ENCODE measurements around the gene RASSF8. TPM values are rescaled to one million over a fixed set of nuclear protein-coding genes. Genes with fewer than 3 reads are reported as not detected.
A peak's percentile ranks its signal among the peaks of the same experiment; 100 is the strongest.

The RASSF8 gene
- total RNA-seq, 4 donors from 2014 or later, result 3.6 to 15.1 (median 8.8) TPM

DNA sequence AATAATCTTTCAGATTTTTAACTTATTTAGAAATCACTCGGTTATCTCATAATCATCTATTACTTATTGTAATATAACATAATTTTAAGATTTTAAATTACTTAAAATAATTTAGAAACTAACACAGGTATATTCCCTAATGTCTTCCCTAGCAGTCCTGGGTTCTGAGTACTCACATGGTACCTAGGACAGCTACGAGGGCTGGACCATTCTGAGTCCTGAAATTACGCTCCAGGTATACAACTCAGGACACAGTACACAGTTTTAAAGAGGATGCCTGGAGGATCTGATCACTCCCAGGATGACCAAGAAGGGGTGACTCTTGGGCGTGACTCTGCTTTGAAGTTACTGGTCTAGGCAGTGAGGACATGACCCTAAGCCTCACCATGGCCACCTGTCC, 9.1 kb upstream of the RASSF8 start:
- Histone ChIP-seq H3K4me3 (no peak overlapping the region), H3K27ac (no peak overlapping the region), H3K36me3 (no peaks in the 10 kb centered on the region), H3K9me3 (no peaks in the 10 kb centered on the region), H3K4me1 (no peaks in the 10 kb centered on the region), H3K27me3 (no peaks in the 10 kb centered on the region)
- WGBS, 2 donors, result 69 to 95% methylated on average over 3 to 4 of the region's 4 CpGs
- intact Hi-C loops (cut with DNase I), result no loop called here
- DNase-seq, result no peak
- TF ChIP-seq, protein P1, sequence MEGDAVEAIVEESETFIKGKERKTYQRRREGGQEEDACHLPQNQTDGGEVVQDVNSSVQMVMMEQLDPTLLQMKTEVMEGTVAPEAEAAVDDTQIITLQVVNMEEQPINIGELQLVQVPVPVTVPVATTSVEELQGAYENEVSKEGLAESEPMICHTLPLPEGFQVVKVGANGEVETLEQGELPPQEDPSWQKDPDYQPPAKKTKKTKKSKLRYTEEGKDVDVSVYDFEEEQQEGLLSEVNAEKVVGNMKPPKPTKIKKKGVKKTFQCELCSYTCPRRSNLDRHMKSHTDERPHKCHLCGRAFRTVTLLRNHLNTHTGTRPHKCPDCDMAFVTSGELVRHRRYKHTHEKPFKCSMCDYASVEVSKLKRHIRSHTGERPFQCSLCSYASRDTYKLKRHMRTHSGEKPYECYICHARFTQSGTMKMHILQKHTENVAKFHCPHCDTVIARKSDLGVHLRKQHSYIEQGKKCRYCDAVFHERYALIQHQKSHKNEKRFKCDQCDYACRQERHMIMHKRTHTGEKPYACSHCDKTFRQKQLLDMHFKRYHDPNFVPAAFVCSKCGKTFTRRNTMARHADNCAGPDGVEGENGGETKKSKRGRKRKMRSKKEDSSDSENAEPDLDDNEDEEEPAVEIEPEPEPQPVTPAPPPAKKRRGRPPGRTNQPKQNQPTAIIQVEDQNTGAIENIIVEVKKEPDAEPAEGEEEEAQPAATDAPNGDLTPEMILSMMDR (IDR thresholded peaks at IDR 0.05), result no peak
- no peak for TF ChIP-seq POLR2A (IDR thresholded peaks at IDR 0.05)

DNA sequence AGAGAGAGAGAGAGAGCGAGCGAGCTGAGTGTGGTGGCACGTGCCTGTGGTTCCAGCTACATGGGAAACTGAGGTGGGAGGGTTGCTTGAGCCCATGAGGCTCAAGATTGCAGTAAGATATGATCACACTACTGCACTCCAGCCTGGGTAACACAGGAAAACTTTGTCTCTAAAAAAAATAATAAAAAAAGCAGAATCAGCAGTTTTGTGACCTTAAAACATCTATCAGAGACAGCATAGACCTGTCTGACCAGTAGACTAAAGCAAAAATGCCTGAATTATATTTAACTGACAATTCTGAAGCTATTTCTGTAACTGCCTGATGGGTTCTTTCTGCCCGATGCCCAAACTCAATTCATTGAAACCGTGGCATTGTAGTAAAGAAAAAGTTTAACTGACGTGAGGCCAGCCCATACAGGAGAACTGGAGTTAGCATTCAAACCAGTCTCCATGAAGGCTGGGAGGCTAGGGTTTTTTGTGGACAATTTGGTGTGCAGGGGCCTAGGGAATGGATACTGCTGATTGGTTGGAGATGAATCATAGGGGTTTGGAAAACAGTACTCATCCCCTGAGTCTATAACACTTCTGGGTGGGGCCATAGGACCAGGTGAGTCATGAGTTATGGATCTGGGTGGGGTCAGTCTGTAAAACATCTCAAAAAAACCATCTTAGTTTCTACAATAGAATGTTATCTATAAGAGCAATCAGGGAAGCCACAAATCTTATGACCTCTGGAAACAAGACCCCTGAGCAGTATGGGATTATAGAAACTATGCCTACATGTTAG, 8.0 kb upstream of the RASSF8 start:
- H3K9me3 ChIP-seq, result no peaks in the 10 kb centered on the region
- no peak overlapping the region for H3K4me3 ChIP-seq
- no peaks in the 10 kb centered on the region for H3K27me3 ChIP-seq
- intact Hi-C loops (cut with DNase I), result no loop called here
- H3K36me3 ChIP-seq, result no peaks in the 10 kb centered on the region
- no peak overlapping the region for H3K27ac ChIP-seq
- no peaks in the 10 kb centered on the region for H3K4me1 ChIP-seq
- WGBS, 2 donors, result 97 to 100% methylated on average over 5 to 6 of the region's 6 CpGs
- TF ChIP-seq, protein P1 (IDR thresholded peaks at IDR 0.05), result no peak
- no peak for TF ChIP-seq POLR2A (IDR thresholded peaks at IDR 0.05)
- no peak for DNase-seq

DNA sequence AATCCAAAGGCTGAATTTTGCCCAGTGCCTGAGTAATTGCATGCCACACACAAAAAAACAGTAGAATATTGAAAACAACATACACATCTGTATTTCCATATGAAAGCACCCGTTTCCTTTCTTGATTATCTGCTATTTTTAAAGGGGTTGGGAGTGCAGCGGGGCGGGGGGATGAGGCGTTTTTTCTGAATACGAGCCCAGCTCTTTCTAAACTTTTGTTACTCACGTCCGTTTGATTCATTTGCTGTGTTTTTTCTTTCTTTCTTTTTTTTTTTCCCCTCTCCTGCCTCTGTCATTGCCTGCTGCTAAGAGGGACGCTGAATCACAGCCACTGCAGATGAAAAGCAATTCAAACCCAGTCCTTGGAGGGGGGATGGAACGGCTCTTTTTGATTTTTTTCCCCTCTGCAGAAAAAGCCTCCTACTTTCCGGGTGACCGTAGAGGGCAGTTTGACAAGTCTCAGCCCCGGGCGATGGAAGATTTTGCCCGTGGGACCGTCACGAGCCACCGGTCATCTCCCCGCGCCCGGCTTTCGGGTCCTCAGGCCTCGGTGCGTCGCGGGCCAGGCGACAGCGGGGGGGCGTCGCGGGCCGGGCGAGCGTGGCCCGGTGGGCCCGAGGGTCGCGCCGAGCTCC, 572 bp upstream of the RASSF8 start:
- intact Hi-C loops (cut with DNase I), result no loop called here
- DNase-seq, result no peak
- WGBS, 2 donors, result 0 to 1% methylated on average over 8 to 18 of the region's 38 CpGs

DNA sequence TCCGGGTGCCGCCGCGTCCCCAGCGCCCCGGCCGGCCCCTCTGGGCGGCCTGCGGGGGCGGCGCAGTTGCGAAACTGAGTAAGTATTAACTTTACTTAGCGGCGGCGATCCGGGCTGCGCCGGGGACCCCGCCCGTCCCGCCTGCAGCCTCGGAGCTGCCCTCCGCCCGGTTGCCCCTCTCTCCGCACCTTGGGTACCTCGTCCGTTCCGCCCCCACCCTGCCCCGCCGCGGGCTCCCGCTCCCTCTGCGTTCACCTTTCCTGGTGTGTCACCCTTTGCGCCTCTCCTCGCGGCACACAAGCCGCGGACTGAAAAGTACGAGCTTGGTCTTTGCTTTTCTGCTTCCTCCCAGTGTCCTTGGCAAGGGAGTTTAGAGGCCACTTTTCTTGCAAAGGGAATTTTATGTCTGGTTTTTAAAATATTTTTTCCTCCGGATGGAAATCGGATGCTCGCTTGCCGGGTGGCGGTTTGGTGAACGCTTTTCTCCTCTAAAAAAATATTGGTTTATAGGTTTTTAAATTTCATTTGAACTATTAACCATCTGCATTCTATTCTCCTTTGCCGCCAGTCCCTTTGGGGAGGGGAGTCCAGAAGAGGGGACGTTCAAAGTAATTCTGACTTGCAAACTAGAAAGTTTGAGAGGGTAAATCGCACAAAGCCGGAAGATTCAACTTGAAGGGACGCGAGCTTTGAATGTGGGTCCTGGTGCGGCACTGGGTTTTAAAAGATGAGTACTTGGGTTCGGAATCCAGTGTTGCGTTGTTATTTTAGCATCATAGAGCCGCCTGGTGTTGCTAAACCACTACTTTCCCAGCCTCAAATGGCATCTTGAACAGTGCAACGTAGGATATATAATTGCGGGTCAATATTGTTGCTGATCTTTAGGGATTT, 834 bp downstream of the RASSF8 start:
- peak overlapping the region; percentile 55 to 76 (median 64) for H3K4me3 ChIP-seq
- 1% methylated on average over 25 to 27 of the region's 57 CpGs for WGBS, 2 donors
- TF ChIP-seq POLR2A (IDR thresholded peaks at IDR 0.05), result peak in 1 of 4 donors; percentile 37
- TF ChIP-seq, protein P1 (IDR thresholded peaks at IDR 0.05), result peak in 1 of 6 experiments; percentile 18
- H3K27ac ChIP-seq, result peak overlapping the region; percentile 80 to 98 (median 89)
- peaks cover 6 to 57% (median 22%) of the 10 kb centered on the region in 3 donors for H3K4me1 ChIP-seq
- H3K9me3 ChIP-seq, result no peaks in the 10 kb centered on the region
- intact Hi-C loops (cut with DNase I), result no loop called here
- no peak for DNase-seq
- H3K36me3 ChIP-seq, result no peaks in the 10 kb centered on the region
- H3K27me3 ChIP-seq, result peaks cover 0 to 28% (median 0%) of the 10 kb centered on the region in 4 donors

More for the DNA sequence above, 572 bp upstream of the RASSF8 start:
- TF ChIP-seq, protein P1 (IDR thresholded peaks at IDR 0.05), result no peak
- TF ChIP-seq POLR2A (IDR thresholded peaks at IDR 0.05), result no peak
- H3K27ac ChIP-seq, result peak overlapping the region; percentile 79 to 98 (median 89)
- no peaks in the 10 kb centered on the region for H3K9me3 ChIP-seq
- H3K27me3 ChIP-seq, result peaks cover 0 to 28% (median 0%) of the 10 kb centered on the region in 4 donors
- H3K4me1 ChIP-seq, result peaks cover 6 to 44% (median 18%) of the 10 kb centered on the region in 3 donors
- no peaks in the 10 kb centered on the region for H3K36me3 ChIP-seq
- peak overlapping the region; percentile 55 to 76 (median 64) for H3K4me3 ChIP-seq

Data from esophagus squamous epithelium (tissue), 5 donors.